HUES6 (cell line): ENCODE results near the gene ESF1.

ENCODE experiments used
- H3K27ac ChIP-seq: 2 replicates; pipeline ENCODE4 v1.7.0; 2013; ENCODE audit warnings: low read depth, mild to moderate bottlenecking, low read length, inconsistent platforms
- H3K27me3 ChIP-seq: 2 replicates; pipeline ENCODE4 v1.6.1; 2013; ENCODE audit warnings: low read length; ENCODE audit not compliant: control insufficient read depth, insufficient read depth
- H3K36me3 ChIP-seq: 2 replicates; pipeline ENCODE4 v1.6.1; 2013; ENCODE audit warnings: low read length; ENCODE audit not compliant: control insufficient read depth, insufficient read depth
- H3K4me1 ChIP-seq: 2 replicates; pipeline ENCODE4 v1.6.1; 2013; ENCODE audit warnings: low read length; ENCODE audit not compliant: control insufficient read depth, insufficient read depth
- H3K4me3 ChIP-seq: 2 replicates; pipeline ENCODE4 v1.5.1; 2013; ENCODE audit warnings: low read depth, low read length
- H3K9ac ChIP-seq: one replicate; pipeline ENCODE4 v1.6.1; 2013; ENCODE audit warnings: mild to moderate bottlenecking, low read length
- H3K9me3 ChIP-seq: 2 replicates; pipeline ENCODE4 v1.6.1; 2013; ENCODE audit warnings: low read depth, low read length; ENCODE audit not compliant: control insufficient read depth, insufficient read depth

ESF1 gene

DNA sequence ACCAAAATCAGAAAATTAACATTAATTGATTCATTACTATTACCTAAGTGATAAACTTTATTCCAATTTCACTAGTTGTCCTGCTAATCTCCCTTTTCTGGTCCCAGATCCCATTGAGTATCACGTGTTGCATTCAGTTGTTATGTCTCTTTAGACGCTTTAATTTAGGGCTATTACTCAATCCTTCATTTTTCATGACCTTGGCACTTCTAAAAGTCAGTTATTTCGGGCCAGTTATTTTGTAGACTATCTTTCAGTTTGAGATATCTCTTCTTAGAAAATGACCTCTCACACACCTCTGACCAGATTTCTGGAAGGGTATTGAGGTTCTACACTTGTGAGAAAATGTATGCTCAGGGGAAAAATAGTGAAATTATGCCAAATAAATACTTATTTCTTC lies 112.0 kb downstream of the ESF1 start:
- no peak overlapping the region for H3K9ac ChIP-seq
- no peaks in the 10 kb centered on the region for H3K9me3 ChIP-seq
- no peak overlapping the region for H3K4me3 ChIP-seq
- H3K27ac ChIP-seq: no peak overlapping the region
- no peaks in the 10 kb centered on the region for H3K27me3 ChIP-seq
- no peaks in the 10 kb centered on the region for H3K36me3 ChIP-seq
- no peaks in the 10 kb centered on the region for H3K4me1 ChIP-seq

DNA sequence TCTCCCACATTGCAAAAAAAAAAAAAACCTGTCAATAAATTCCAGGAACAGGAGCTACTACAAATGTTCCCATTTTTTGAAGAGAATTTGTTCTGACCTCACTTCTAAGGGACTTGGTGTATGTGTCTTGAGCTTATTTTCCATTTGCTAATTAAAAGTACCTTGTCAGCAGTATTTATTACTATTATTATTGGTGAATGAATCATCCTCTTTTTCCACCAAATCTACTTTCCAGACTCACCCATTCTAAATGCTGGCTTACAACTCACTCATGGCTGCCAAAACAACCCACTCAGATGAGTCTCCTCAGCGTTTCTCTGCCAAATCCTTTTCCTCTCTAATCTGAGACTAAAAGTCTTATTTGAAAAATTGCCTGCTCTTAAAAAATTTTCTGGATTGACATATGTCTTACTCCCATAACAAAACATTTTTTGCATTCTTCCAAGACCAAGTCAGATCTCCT lies 112.8 kb downstream of the ESF1 start:
- Histone ChIP-seq H3K4me3 (no peak overlapping the region), H3K9me3 (no peaks in the 10 kb centered on the region), H3K27ac (no peak overlapping the region), H3K4me1 (no peaks in the 10 kb centered on the region), H3K27me3 (no peaks in the 10 kb centered on the region), H3K9ac (no peak overlapping the region), H3K36me3 (no peaks in the 10 kb centered on the region)

DNA sequence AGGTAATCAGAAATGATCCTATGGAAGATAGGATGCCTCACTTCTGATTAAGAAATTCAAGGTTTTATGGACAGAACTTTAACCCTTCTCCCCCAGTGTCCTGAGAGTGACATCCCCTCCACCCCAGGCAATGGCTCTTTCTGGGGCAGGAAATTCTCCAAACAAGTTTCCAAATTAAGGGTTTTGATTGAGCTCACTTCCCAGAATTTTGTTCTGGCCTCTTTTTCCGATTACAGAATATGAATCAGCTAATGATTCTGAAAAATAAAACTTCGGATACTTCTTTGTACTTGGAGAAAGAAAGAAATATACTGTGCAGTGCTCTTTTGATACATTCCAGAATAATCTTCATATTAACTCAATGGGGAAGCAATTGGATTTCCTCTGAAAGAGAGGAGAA lies 113.2 kb downstream of the ESF1 start:
- no peaks in the 10 kb centered on the region for H3K27me3 ChIP-seq
- no peak overlapping the region for H3K9ac ChIP-seq
- H3K4me3 ChIP-seq: no peak overlapping the region
- no peaks in the 10 kb centered on the region for H3K9me3 ChIP-seq
- H3K4me1 ChIP-seq: no peaks in the 10 kb centered on the region
- no peaks in the 10 kb centered on the region for H3K36me3 ChIP-seq
- no peak overlapping the region for H3K27ac ChIP-seq

DNA sequence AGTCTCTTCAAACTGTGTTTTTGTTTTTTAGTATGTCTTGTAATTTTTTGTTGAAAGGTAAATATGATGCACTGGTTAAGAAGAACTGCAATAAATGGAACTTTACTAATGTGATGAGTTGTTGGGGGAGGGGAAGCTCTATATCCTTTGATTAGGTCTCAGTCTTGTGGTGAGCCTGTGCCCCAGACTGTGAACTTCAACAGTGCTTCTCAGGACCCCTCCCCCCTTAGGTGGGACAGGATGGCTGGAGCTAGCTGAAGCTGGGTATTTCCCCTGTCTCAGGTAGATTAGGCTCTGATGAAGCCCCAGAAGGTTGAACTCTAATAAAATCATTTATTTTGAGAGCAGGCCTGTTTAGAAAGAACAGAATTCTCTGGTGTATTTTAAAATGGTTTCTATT lies 114.6 kb downstream of the ESF1 start:
- no peaks in the 10 kb centered on the region for H3K4me1 ChIP-seq
- H3K9ac ChIP-seq: no peak overlapping the region

DNA sequence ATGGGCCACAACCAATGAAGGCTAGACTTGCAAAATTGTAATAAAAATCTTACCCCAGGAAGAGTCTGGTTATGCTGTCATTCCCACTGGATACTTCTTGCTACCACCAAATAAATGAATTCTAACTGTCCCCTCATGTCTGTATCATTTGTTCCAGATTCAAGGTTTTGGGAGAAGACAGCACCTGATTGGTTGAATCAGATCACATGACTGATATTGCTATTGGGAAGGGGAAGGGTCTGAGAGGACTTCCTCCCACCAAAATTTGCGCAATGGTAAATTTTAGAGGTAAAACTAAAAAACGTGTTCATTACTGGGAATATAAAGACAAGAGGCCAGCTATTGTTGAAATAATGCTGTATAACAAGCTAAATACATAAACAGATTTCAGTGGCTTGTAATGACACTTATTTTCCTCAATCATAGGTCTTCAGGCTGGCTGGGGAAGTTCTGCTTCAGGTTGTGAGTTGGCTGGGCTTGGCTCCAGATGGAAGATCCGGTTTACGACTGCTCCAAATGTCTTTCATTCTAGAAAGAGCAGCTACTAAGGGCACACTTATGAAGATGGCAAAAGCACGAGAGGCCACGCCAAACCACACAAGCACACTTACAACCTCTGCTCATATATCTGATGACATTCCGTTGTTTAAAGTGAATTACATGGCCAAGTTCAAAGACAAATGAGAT lies 118.9 kb downstream of the ESF1 start:
- no peak overlapping the region for H3K9ac ChIP-seq
- H3K4me3 ChIP-seq: no peak overlapping the region
- H3K9me3 ChIP-seq: no peaks in the 10 kb centered on the region
- H3K4me1 ChIP-seq: no peaks in the 10 kb centered on the region
- no peaks in the 10 kb centered on the region for H3K27me3 ChIP-seq
- no peak overlapping the region for H3K27ac ChIP-seq
- H3K36me3 ChIP-seq: no peaks in the 10 kb centered on the region

More for the DNA sequence above, 114.6 kb downstream of the ESF1 start:
- Histone ChIP-seq H3K9me3 (no peaks in the 10 kb centered on the region), H3K36me3 (no peaks in the 10 kb centered on the region), H3K27ac (no peak overlapping the region), H3K4me3 (no peak overlapping the region), H3K27me3 (no peaks in the 10 kb centered on the region)
